Activated T-helper 9 cell treated with anti-CD3 and anti-CD28 coated beads, Interleukin-2, amount 50 U/mL, for 16 hours (primary cell): ENCODE data around the gene GDPGP1.
A peak's percentile ranks its signal among the peaks of the same experiment; 100 is the strongest.
"Not testable (repeated sequence)": the region's sequence is repeated elsewhere in the genome, so short reads cannot be mapped to it uniquely, and the experiment has no call there.

ENCODE experiments used
- DNase-seq: peaks from one replicate; pipeline ENCODE4 v3.0.0-alpha.2; 2020; ENCODE audit warnings: low read depth

The GDPGP1 gene

DNA sequence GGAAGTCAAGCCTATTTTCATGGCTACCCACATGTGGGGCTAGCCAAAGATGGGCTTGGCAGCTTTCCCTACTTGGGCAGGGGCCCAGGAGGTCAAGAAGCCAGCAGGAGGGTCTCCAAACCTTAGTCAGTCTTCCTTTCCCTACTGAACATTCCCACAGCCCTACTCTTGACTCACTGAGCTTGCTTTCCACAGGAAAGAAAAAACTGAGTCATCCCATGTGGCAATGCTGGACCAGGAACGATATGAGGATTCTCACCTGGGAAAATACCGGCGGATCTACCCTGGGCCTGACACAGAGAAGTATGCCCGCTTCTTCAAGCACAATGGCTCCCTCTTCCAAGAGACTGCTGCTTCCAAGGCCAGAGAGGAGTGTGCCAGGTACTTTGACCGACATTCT lies 27.8 kb downstream of the GDPGP1 start:
- no peak for DNase-seq

DNA sequence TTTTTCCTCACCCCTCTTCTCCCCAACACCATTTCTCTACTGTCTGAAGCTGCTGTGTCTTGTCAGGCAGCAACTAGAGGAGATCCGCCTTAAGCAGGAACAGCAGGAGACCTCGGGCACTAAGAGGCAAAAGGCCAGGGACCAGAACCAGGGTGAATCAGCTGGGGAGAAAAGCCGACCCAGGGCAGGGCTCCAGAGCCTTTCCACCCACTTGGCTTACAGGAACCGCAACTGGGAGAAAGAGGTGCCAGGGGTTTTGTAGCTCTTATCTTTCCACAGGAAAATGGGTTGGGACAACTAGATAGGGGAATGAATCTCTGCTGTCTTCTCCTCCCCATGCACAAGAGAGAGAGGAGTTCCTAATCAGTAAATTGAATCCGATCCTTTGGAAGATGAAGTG lies 28.4 kb downstream of the GDPGP1 start:
- DNase-seq: no peak

DNA sequence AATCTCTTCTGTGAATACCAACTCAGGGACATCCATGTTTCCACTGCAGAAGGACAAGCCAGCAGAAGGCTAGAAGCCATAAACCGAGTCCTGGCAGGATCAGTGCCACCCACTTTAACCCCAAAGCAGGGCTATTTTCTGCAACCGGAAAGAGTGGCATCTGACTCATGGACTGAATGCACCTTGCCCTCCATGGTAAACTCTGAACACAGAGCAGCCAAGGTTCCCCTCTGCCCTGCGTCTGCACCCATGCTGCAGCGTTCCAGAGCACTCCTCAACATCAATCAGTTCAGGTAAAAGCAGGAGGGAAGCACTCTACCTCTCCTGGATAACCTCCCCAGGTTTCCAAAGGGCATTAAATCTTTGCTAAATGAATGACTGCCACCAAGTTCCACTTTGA lies 30.7 kb downstream of the GDPGP1 start:
- DNase-seq: peak; percentile 2

DNA sequence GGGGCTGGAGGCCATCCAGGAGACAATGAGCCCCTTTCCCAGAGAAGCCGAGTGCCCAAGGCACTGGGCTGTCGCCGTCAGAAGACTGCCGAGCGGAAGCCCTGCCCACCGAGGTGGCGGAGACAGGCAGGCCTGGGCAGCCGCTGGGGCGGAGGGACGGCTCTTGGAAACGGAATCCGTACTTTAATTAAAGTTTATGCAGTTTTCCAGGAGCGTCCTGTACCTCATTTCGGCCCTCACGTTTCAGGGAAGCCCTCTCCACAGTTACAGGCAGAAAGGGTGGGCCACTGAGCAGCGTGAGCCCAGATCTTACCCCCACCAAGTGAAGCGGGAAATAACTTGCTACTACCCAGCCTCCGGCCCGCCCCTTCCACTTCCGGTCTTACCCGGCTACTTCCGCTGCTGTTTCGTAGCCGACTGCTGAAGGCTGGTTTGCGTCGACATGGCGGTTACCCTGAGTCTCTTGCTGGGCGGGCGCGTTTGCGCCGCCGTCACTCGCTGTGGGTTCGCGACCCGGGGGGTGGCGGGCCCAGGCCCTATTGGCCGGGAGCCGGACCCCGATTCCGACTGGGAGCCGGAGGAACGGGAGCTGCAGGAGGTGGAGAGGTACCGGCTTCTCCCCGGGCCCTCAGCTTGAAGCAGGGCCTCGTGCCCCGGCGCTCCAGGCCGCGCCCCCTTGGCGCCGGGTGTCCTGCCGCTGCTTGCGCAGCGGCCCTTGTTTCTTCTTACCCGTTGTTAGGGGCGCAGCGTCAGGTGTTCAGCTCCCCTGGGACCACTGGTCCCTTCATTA lies 31.5 kb downstream of the GDPGP1 start, which contains the start of gene NGRN:
NGRN (plus strand) TSS at position 402 of the 790 bp plus-strand sequence; CDS start at position 443, 41 bp downstream.
- peak; percentile 87 for DNase-seq

DNA sequence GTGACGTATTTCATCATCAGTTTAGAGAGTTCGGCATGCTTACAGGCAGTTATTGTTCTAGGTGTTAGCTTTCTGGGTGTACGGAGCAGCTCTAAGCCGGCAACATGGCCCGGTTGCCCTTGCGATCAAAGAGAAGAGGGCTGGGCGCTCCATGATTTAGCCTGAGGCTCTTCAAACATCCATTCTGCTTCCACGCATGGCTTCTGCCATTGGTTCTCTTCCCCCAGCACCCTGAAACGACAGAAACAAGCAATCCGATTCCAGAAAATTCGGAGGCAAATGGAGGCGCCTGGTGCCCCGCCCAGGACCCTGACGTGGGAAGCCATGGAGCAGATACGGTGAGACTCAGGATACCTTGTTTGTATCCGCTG lies 32.0 kb downstream of the GDPGP1 start:
- DNase-seq: peak; percentile 20

DNA sequence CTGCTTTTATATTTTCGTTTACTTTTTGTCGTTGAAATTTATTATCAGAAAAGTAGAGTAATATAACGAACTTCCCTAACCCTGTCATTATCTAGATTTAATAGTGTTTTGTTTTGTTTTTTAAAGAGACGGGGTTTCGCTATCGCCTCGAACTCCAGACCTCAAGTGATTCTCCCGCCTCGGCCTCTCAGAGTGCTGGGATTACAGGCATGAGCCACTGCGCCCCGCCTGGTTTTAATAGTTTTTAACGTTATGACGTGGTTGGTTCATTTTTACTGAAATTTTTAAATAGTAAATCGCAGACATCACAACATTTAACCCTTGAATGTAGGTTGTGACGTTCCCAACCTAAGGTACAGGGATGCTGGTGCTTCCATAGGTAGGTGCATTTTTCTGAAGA lies 32.5 kb downstream of the GDPGP1 start:
- peak; percentile 7 for DNase-seq

DNA sequence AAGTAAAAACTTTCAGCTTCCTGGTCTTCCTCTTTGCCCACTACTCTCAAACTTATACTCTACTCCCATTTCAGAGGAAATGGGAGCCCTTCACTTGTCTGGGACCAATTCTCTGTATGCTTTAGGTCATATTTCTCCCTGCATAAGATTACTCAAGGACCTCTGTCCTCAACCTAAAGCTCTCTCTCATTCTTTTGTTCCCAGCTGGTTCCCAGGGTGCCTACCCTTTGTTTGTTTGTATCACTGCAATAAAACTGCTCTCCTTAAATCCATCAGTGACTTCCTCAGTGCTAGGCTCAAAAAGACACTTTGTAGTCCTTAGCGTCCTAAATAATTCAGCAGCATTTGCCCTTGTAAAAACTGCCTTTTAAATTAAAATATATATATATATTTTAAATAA lies 34.4 kb downstream of the GDPGP1 start:
- DNase-seq: no peak

DNA sequence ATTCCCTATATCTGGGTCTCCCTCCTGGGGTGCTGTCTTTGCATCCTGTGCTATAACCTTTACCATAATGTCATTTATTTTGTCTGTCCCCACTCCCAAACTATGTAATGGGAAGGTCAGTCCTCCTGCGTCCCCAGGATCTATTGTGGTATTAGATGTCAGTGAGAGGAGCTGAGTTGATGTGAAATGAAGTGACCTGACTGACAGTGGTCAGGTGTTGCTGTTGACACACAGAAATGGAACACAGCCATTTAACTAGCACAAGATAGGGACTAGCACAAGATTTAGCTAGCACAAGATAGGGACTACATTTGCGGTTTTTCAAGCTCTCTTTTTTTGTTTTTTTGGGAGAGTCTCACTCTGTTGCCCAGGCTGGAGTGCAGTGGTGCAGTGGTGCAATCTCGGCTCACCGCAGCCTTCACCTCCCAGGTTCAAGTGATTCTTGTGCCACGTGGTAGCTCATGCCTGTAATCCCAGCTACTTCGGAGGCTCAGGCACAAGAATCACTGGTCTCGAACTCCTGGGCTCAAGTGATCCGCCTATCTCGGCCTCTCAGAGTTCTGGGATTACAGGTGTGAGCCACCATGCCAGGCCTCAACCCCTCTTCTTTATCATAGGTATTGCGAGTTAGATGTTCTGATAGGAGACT lies 36.6 kb downstream of the GDPGP1 start:
- DNase-seq: no peak

DNA sequence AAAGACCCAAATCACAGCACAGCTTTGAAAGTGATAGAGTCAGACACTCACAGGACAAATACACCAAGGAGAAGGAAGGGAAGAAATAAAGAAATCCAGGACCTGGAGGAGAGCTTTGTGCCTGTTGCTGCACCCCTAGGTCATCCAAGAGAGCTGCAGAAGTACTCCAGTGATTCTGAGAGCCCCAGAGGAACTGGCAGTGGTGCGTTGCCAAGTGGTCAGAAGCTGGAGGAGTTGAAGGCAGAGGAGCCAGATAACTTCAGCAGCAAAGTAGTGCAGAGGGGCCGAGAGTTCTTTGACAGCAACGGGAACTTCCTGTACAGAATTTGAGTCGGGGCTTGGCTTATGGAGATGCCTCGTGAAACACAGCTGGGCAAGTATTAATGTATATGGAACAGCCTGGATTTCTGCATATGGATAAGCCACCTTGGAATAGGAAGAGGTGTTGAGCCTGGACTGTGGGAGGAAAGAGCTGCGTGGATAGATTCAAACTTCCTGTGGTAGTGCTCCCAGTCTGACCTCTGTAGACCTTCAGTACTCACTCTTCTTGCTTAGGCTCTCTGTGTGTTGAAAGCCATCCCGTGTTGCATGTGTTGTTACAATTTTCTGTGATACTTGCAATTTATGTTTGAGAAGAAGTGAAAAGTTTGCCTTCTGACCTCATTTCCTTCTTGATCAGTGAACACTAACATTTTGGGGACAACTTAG lies 37.6 kb downstream of the GDPGP1 start:
- no peak for DNase-seq

DNA sequence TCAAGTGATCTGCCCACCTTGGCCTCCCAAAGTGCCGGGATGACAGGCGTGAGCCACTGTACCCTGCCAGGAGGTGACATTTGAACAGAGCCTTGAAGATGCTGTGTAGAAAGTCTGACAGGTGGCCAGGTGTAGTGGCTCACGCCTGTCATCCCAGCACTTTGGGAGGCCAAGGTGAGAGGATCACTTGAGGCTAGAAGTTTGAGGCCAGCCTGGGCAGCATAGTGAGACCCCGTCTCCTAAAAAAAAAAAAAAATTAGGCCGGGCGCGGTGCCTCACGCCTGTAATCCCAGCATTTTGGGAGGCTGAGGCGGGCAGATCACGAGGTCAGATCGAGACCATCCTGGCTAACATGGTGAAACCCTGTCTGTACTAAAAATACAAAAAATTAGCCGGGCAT lies 44.5 kb downstream of the GDPGP1 start:
- DNase-seq: not testable (repeated sequence)

DNA sequence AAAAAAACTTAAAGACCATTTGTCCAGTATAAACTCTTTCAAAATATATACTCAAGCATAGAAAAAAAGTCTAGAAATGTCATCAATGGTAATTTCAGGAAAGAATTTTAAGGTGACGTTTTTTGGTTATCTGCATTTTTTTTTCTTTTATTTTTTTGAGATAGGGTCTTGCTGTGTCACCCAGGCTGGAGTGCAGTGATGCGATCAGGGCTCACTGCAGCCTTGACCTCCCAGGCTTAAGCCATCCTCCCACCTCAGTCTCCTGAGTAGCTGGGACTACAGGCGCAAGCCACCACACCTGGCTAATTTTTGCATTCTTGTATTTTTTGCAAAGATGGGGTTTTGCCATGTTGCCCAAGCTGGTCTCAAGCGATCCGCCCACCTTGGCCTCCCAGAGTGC lies 46.7 kb downstream of the GDPGP1 start:
- not testable (repeated sequence) for DNase-seq

DNA sequence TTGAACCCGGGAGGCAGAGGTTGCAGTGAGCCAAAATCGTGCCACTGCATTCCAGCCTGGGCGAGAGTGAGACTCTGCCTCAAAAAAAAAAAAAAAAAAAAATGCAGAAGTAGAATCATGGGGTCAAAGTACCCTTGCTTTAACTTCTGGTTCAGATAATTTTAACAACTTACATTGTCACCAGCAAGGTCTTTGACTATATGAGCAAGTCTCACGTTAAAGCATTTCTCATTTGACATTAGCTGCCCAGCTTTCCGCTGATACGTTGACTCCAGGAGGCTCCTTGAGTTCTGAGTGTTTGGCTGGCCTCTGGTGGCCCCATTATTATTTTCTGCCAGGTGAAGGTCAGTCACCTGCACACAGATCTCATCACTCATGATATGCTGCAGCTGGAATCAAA lies 47.6 kb downstream of the GDPGP1 start:
- not testable (repeated sequence) for DNase-seq

DNA sequence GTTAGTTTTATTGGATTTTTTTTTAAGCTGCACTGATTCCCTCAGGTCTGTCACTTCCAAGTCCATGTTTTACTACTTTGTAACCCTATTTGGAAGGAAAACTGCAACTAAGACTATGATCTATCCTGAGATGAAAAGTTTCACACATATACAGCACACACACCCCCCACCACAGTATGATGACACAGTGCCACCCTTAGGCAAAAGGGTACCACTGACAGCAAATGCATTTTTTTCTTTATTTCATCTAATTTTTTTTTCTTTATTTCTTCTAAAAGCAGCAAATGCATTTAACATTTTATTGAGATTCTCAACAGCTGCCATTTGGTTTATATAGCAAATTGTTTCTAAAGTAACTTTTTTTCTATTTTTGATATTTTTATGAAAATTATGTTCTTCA lies 52.7 kb downstream of the GDPGP1 start:
- DNase-seq: peak; percentile 8

DNA sequence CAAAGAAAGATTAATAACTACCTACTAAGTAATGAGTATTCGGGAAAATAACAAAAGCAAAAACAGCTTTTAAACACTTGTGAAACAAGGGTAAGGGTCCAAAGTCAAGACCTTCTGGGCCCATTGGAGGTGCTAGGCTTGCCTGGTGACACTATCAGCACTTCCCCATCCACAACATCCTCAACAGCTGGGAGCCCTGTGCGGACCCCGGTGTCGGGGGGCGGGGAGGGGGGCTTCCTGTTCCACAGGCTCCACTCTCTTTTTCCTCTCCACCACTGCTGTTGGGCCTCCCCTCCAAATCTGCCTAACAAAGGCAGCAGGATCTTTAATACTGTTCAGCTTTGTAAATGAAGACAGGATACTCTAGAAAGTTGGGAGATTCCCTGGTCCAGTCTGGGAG lies 53.1 kb downstream of the GDPGP1 start:
- DNase-seq: no peak

DNA sequence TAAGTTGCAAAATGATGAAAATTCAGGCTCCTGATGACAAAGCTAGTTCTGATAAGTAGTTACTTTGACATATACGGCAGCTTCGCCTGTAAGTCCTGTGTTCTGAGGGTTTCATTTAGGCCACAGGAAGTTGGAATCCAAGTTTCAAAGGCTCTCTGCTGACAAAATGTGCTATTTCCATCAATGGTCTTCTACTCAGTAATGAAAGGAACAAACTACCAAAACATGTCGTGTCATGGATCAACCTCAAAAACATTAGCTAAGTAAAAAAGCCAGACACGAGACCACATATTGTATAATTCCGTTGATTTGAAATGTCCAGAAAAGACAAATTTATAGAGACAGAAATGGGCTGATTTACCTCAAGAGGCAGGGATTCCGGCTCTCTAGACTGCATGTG lies 53.9 kb downstream of the GDPGP1 start:
- DNase-seq: no peak

DNA sequence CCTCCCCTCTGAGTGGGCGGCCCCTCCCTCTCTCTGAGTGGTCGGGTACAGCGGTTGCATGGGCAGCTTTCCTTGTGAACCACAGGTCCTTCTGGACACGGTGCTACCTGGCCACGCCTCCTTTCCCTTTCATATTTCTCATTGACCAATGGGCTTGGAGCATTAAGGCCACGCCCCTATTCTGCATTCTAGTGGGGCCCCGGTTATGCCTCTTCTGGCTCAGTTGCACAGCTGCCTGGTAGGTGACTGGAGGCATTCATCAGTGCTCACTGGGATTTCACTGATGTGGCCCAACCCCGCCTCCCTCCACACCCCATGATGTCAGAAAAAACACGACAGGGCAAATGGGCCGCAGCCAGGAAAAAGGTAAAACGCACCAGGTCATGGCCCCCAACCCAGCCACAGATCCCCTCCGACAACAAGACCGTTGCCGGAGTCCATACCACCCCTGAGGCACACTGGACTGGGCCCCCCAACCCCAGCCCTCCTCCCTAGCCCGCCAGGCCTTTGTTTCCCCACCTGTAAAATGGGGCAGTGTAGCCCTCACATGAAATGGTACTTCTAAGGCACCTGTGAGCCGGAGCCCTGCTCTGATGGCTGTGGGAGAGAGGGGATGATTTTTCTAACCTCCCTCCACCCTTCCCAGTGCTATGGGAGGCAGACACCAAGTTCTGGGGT lies 57.8 kb downstream of the GDPGP1 start:
- DNase-seq: no peak

DNA sequence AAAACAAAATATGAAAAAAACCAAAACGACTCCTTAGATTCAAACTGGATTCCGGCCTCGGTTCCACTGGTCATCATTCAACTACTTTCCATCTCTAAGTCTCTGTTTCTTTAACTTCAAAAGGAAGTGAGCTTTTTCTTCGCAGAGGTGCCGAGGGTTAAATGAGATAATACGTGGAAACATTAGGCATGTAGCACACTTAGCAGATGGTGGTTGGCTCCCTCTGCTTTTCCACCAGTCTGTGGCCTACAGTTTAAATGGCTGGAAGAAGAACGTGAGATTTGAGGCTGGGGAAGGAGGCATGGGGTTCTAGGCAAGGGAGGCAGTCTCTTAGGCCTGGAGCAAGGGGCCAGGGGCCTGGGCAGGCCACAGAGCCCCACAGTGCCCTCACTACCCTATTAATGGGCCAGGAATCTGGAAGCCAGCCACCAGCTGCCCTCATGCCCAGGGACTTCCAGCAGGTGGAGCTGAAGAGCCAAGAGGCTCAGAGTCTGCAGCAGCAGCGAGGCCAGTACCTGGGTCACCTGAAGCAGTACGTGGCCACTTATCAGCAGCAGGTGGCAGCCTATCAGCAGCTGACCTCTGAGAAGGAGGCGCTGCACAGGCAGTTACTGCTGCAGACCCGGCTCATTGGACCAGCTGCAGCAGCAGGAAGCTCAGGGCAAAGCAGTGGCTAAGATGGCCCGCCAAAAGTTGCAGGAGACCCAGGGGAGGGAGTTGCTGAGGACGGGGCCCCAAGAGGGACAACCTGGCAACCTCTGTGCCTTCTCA lies 59.2 kb downstream of the GDPGP1 start:
- DNase-seq: peak; percentile 47

DNA sequence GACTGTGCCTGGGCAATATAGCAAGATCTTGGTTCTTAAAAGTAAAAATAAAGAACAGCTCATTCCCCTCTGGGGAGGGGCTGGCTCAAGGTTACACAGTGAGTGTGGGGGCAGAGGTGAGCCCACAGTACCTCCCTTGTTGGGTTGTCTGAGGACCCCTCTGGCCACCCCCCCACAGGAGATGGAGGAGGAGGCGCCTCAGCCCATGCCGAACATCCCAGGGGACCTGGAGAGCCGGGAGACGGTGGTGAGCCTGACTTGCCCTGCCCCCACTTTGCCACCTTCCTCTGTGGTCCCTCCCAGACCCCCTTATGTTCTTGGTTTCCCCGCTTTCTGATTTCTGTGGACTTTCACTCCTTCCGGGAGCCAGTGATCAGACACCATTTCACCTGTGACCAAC lies 60.1 kb downstream of the GDPGP1 start:
- no peak for DNase-seq

DNA sequence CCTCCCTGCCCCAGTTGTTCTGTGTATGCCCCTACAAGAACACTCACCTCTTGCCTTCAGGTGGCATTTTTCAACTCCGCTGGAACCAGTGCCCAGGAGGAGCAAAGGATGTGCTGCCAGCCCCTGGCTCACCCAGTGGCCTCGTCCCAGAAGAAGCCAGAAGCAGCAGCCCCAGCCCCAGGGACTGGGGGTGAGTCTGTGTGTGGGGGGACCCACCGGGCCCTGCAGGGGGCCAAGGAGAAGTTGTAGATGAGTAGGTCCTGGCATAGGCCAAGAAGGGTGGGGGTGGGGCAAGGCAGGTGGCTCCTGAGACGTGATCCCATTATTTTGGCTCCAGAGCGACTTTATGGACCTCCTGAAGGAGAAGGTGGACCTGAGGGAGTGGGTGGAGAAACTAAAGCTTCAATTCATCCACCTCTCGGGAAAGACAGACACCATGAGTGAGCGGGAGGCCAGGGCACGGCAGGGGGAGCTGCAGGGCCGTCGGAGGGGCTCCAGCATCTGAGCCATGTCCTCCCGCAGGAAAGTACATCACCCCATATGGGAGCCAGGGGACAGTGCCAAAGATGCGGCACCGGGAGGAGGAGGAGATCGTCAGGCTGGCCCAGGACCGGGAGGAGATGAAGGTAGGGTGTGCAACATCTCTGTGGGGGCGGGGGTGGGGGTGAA lies 60.7 kb downstream of the GDPGP1 start:
- no peak for DNase-seq

DNA sequence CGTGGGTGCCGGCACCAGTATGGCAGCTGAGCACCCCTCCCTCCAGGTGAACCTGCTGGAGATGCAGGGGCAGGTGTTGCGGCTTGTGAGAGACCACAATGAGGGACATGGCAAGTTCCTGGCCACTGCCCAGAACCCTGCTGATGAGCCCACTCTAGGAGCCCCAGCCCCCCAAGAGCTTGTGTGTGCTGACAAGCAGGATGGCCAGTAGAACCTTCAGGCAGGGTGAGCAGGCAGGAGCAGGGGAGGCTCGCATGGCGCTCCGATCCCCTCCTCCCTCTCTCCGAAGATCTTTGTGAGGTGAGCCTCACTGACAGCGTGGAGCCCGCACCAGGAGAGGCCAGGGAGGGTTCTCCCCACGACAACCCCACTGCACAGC lies 61.2 kb downstream of the GDPGP1 start:
- DNase-seq: no peak
